Right lobe of liver (tissue), 6 donors: ENCODE results near the gene KDM1A. TPM values are rescaled to one million over a fixed set of nuclear protein-coding genes. Genes with fewer than 3 reads are reported as not detected.

Experiments used
- ATAC-seq, 4 donors: fragments of 200-7000 bp; cut with Tn5 transposase; one replicate each; pipeline ENCODE4 v1.9.1; 2020; ENCODE audit warnings: mild to moderate bottlenecking in 4 of 4, moderate library complexity in 4 of 4
- DNase-seq, 3 donors: peaks; one replicate each; pipeline ENCODE4 v3.0.0-alpha.2; 2020
- H3K27ac ChIP-seq, 3 donors: fragments of 200-600 bp; one replicate each; pipeline ENCODE4 v1.8.0; 2022
- H3K27me3 ChIP-seq, 2 donors: fragments of 200-600 bp; one replicate each; pipeline ENCODE4 v1.8.0; 2022
- H3K36me3 ChIP-seq, 4 donors: fragments of 200-600 bp; sonication (generic) in 1 of 4; one replicate each; pipeline versions ENCODE4 v1.5.1 to v1.8.0; 2017 to 2022; ENCODE audit warnings: control low read depth in 1 of 4
- H3K4me1 ChIP-seq, 4 donors: fragments of 200-600 bp; sonication (generic) in 1 of 4; one replicate each; pipeline versions ENCODE4 v1.5.1 to v1.8.0; 2017 to 2022; ENCODE audit warnings: control low read depth in 1 of 4
- H3K4me3 ChIP-seq, 3 donors: fragments of 200-600 bp; one replicate each; pipeline ENCODE4 v1.8.0; 2022
- H3K9me3 ChIP-seq, 4 donors: fragments of 200-600 bp; sonication (generic) in 1 of 4; one replicate each; pipeline versions ENCODE4 v1.5.1 to v1.8.0; 2017 to 2022; ENCODE audit warnings: control low read depth in 1 of 4
- POLR2A ChIP-seq: fragments of 450-650 bp; IDR thresholded peaks from one replicate; pipeline ENCODE4 v1.6.1; 2017; ENCODE audit warnings: antibody characterized with exemption, mild to moderate bottlenecking
- WGBS: methylation state at CpG from one replicate; pipeline ENCODE4 v1.1.6; 2018; ENCODE audit warnings: low coverage, low lambda C conversion rate; ENCODE audit not compliant: insufficient coverage; ENCODE audit errors: missing lambda C conversion rate; 5-methylcytosine and 5-hydroxymethylcytosine counted together
- intact Hi-C, 2 donors: fragments of 100-400 bp; cut with DNase I; formaldehyde crosslinking; loops; one replicate each; pipeline versions ENCODE4 v1.11.2 to v1.14.1; 2022
- total RNA-seq, 6 experiments: library from RNA; depleted of rRNA in 2 of 6; stranded (reverse); fragments of >200 nt in 2 of 6; fragmentation: NEBNext Ultra II Directional in 3 of 6; extraction: Animal tissue kit (Norgen Biotek cat#: 25700) in 3 of 6; gene quantifications; one replicate each; pipeline versions ENCODE4 v1.1.0 to v1.2.4, GENCODE V29; 2016 to 2023
- TF ChIP-seq, protein P1 (sequence below), 4 donors: fragments of 200-600 bp in 3 of 4; fragments of 450-650 bp in 1 of 4; IDR thresholded peaks; one replicate each; pipeline versions ENCODE4 v1.5.1 to v1.8.0; 2016 to 2022; ENCODE audit warnings: antibody characterized with exemption in 4 of 4, mild to moderate bottlenecking in 2 of 4
- donor health status: DM: no; HTN: yes; CAD: no.
- donor health status: DM: no; HTN: no; CAD: no.
- donor health status: DM: no; HTN: no; CAD: no.
- donor health status: DM: no; HTN: yes; CAD: no.
- donor health status: DM: no; HTN: yes; CAD: no.

Gene KDM1A
- total RNA-seq, 6 experiments from 2014 or later: 15.3 to 22.2 (median 18.6) TPM

DNA sequence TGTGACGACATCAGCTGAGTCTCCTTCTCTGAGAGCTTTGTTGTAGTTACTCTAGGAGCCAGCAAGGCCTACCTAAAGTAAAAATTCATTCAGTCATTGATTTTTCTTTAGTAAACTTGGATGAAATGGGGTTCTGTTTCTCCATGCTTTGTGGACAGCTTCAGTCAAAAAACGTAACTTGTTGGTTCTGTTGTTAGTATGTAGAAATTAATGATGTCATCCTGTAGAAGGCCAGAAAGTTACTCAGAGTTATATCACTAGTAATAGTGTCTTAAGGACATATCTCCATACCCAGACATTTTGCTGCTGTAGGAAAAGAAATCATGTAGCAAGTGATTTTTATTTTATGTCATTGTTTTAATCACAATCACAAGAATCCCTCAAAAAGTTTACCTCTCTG, 43.0 kb downstream of the KDM1A start:
- H3K27ac ChIP-seq: no peak overlapping the region
- no peak for ATAC-seq
- peaks cover 0 to 18% (median 8%) of the 10 kb centered on the region in 4 donors for H3K36me3 ChIP-seq
- TF ChIP-seq, protein P1, sequence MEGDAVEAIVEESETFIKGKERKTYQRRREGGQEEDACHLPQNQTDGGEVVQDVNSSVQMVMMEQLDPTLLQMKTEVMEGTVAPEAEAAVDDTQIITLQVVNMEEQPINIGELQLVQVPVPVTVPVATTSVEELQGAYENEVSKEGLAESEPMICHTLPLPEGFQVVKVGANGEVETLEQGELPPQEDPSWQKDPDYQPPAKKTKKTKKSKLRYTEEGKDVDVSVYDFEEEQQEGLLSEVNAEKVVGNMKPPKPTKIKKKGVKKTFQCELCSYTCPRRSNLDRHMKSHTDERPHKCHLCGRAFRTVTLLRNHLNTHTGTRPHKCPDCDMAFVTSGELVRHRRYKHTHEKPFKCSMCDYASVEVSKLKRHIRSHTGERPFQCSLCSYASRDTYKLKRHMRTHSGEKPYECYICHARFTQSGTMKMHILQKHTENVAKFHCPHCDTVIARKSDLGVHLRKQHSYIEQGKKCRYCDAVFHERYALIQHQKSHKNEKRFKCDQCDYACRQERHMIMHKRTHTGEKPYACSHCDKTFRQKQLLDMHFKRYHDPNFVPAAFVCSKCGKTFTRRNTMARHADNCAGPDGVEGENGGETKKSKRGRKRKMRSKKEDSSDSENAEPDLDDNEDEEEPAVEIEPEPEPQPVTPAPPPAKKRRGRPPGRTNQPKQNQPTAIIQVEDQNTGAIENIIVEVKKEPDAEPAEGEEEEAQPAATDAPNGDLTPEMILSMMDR (IDR thresholded peaks at IDR 0.05): no peak
- TF ChIP-seq POLR2A: no peak
- intact Hi-C loops: no loop called here
- no peaks in the 10 kb centered on the region for H3K4me1 ChIP-seq
- no peaks in the 10 kb centered on the region for H3K9me3 ChIP-seq
- DNase-seq: no peak
- WGBS: 95% methylated on average over 2 of the region's 2 CpGs
- no peaks in the 10 kb centered on the region for H3K27me3 ChIP-seq
- H3K4me3 ChIP-seq: no peak overlapping the region

DNA sequence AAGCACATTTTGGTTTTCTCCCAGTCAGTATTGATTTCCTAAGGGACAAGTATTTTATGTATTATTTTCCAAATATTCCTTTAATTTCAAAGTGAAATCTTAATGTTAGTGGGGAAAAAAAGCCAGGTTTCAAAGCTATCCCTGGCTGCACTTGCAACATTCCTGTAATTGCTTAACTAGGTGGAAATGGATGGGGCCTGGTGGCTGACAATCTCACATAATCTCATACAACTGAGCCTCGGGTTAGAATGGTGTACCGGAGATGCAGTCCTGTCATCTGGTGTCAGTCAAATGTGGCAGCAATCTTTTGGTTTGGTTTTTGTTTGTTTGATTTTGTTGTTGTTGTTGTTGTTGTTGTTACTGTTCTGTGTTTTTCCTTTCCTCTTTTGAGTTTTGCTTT, 46.1 kb downstream of the KDM1A start:
- H3K36me3 ChIP-seq: peaks cover 0 to 17% (median 2%) of the 10 kb centered on the region in 4 donors
- no peak for TF ChIP-seq POLR2A
- TF ChIP-seq, protein P1 (IDR thresholded peaks at IDR 0.05): no peak
- DNase-seq: no peak
- H3K4me3 ChIP-seq: no peak overlapping the region
- WGBS: 83% methylated on average over 2 of the region's 2 CpGs
- no peaks in the 10 kb centered on the region for H3K9me3 ChIP-seq
- H3K4me1 ChIP-seq: no peaks in the 10 kb centered on the region
- H3K27ac ChIP-seq: no peak overlapping the region
- ATAC-seq: no peak
- no peaks in the 10 kb centered on the region for H3K27me3 ChIP-seq
- intact Hi-C loops: no loop called here

DNA sequence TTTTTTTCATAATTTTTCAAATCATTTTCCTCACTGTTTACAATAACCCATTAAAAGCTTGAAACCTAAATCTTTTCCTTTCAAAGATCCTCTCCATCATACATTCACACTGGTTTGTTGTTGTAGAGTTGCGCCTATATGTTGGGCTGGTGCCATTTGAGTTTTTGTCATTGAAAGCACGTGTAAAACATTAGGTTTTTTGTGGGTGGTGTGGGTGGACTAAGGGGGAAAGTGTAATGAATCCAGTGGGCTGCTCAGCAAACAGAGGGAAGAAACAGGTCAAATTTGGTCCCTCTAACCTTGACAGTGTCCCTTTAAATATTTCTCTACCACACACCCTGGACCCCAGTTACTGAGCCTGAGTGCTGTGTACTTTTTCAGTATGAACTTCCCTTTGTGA, 46.8 kb downstream of the KDM1A start:
- intact Hi-C loops: no loop called here
- Histone ChIP-seq H3K36me3 (peaks cover 0 to 22% (median 3%) of the 10 kb centered on the region in 4 donors), H3K4me3 (no peak overlapping the region), H3K4me1 (no peaks in the 10 kb centered on the region), H3K27ac (no peak overlapping the region), H3K27me3 (no peaks in the 10 kb centered on the region), H3K9me3 (no peaks in the 10 kb centered on the region)
- DNase-seq: no peak
- no peak for ATAC-seq
- no peak for TF ChIP-seq POLR2A
- TF ChIP-seq, protein P1 (IDR thresholded peaks at IDR 0.05): no peak
- 89% methylated on average over 2 of the region's 2 CpGs for WGBS

DNA sequence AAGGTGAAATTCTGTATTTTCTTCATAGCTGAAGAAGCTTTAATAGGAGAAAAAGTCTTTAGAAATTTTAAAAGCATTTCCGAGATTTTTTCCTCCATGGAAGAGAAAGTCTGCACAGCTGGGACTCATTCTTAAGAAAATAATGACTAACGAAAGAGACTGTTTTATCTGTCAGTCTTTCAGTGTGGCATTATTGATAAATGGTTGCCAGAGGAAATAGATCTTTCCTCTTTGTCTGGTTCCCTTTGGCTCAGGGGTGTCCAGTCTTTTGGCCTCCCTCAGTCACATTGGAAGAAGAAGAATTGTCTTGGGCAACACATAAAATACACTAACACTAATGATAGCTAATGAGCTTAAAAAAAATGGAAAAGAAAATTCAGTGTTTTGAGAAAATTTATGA, 49.9 kb downstream of the KDM1A start:
- no peak for TF ChIP-seq POLR2A
- TF ChIP-seq, protein P1 (IDR thresholded peaks at IDR 0.05): no peak
- no peak for ATAC-seq
- H3K36me3 ChIP-seq: peaks cover 0 to 44% (median 11%) of the 10 kb centered on the region in 4 donors

DNA sequence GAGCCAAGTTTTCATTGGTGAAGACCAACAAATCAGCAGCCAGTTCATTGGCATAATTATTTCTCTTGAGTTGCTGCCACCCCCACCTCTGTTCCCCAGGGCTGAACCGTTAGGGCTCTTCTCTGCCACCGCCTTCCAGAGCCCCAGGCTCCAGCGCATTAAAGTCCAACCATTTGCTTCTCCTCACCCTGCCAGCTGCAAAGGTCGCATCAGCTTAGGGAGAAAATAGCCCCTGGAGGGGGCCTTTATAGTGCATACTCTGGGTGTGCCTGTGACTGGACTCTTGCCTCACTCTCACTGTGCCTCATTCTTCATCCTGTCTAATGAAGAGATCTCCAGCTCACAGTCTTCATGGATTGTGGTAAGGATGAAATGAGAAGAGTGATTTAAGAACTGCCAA, 50.4 kb downstream of the KDM1A start:
- H3K9me3 ChIP-seq: no peaks in the 10 kb centered on the region
- TF ChIP-seq, protein P1 (IDR thresholded peaks at IDR 0.05): no peak
- no peak for TF ChIP-seq POLR2A
- no peak overlapping the region for H3K4me3 ChIP-seq
- no peak overlapping the region for H3K27ac ChIP-seq
- H3K27me3 ChIP-seq: no peaks in the 10 kb centered on the region
- no peak for DNase-seq
- peaks cover 0 to 44% (median 11%) of the 10 kb centered on the region in 4 donors for H3K36me3 ChIP-seq
- no peaks in the 10 kb centered on the region for H3K4me1 ChIP-seq
- WGBS: no CpG with 5 or more reads among the region's 4 CpGs
- no peak for ATAC-seq
- intact Hi-C loops: no loop called here

More for the DNA sequence above, 49.9 kb downstream of the KDM1A start:
- Histone ChIP-seq H3K27ac (no peak overlapping the region), H3K27me3 (no peaks in the 10 kb centered on the region), H3K4me1 (no peaks in the 10 kb centered on the region), H3K4me3 (no peak overlapping the region), H3K9me3 (no peaks in the 10 kb centered on the region)
- intact Hi-C loops: no loop called here
- no peak for DNase-seq
- WGBS: 75% methylated on average over 2 of the region's 2 CpGs
